HG03064 (cell line): Measurements from ENCODE around the gene CDX1.

Source experiments
- ATAC-seq: cut with Tn5 transposase; IDR thresholded peaks from one replicate; pipeline ENCODE4 v1.9.1; 2021; ENCODE audit warnings: low read depth; ENCODE audit not compliant: unreplicated experiment

The CDX1 gene

GRCh38 chr5:150161242-150162141 lies 5.1 kb upstream of the CDX1 start:
- ATAC-seq, result no peak

DNA sequence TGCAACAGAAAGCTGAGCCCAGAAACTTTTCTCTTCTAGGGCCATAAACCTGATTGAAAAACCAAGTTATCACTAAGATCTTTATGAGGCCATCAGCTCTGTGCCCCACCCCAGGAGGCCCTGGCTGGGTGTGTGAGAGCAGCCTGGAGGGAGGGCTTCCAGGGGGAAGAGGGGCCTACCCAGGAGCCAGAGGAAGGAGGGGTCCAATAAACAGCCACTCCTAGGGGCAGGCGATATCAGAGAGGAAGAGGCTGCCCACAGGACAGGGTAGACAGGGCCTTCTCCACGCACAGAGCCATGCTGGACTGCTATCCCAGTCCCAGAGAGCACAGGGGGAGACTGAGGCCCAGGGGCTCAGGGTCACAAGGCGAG lies 4.5 kb upstream of the CDX1 start:
- ATAC-seq, result no peak

- no peak for ATAC-seq
Measured at GRCh38 chr5:150163035-150163434, 3.5 kb upstream of the CDX1 start.

DNA sequence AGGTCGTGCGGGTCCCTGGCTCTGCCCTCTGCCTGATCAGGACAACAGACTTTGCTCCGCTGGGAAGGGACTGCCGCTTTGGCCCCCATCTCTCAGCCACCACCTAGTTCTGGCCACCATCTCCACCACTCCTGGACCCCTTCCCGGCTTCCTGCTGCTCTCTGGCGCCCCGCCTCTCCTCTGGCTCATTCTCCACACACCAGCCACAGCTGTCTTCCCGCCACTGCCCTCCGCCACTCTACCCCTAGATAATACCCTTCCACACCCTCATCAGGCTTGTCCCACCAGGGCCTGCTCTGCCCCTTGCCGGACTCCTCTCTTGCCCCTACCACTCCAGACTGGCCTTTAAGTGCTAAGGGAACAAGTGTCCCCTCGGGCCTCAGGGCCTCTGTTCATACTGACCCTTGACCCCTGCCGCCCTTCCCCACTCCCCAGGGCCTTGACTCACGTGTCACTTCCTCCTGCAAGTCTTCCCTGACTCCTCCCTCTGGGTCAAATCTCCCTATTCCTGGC lies 3.0 kb upstream of the CDX1 start:
- ATAC-seq, result no peak

- ATAC-seq, result no peak
Measured at GRCh38 chr5:150164211-150164980, 2.2 kb upstream of the CDX1 start.

- ATAC-seq, result no peak
Measured at GRCh38 chr5:150166037-150166649, 435 bp upstream of the CDX1 start.

GRCh38 chr5:150167512-150167850 lies 903 bp downstream of the CDX1 start:
- no peak for ATAC-seq

DNA sequence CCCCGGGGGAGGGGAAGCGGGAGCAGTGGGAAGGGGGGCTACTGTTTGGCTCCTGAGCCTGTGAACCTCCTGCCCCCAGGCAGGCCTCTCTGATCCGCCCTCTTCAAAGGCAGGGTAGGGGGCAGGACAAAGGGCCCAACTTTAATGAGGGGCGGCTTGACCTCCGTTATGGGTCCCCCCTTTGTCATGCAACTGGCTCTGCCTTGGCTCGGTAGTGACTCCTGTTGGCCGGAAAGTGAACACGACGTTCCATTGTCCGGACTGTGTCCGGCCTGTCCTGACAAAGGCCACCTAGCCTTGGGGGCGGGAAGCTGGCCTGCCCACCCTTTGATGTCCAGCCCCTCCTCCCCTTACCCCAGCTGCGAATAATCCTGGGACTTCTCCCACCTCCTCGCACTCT lies 1.3 kb downstream of the CDX1 start:
- no peak for ATAC-seq

GRCh38 chr5:150168864-150169263 lies 2.3 kb downstream of the CDX1 start:
- no peak for ATAC-seq

DNA sequence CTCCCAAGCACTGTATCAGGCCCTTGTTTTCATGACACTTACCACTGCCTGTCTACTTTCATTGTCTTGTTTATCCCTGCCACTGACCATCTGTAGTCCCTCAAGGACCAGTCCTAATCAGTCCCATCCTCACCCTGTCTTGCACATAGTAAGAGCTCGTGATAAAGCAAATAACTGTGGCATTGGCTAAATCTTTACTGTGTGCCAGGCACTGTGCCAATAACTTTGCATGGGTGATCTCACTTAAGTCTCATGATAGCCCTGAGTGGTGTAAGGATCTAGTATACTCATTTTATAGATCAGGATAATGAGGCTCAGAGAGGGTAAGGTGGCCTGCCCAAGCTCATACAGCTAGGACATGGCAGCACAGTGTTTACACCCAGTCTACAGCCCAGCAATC lies 5.6 kb downstream of the CDX1 start:
- ATAC-seq, result no peak

GRCh38 chr5:150172556-150172955 lies 6.0 kb downstream of the CDX1 start:
- no peak for ATAC-seq

DNA sequence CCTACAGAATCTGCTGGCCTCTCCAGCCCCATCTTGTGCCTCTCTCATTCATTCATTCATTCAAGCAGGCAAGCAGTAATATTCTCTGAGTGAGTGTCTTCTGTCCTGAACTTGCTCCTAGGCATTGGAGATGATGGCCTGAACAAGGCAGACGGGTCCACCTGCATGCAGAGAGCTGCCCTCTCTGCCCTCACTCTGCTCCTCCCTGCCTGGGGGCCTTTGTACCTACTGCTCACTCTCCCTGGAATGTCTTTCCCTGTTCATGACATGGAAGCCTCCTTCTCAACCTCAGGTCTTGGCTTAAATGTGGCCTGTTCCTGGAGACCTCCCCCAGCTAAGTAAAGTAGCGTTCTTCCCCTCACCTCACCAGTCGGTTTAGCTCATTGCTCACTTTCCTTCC lies 6.6 kb downstream of the CDX1 start:
- no peak for ATAC-seq

- no peak for ATAC-seq
Measured at GRCh38 chr5:150174285-150174684, 7.7 kb downstream of the CDX1 start.

DNA sequence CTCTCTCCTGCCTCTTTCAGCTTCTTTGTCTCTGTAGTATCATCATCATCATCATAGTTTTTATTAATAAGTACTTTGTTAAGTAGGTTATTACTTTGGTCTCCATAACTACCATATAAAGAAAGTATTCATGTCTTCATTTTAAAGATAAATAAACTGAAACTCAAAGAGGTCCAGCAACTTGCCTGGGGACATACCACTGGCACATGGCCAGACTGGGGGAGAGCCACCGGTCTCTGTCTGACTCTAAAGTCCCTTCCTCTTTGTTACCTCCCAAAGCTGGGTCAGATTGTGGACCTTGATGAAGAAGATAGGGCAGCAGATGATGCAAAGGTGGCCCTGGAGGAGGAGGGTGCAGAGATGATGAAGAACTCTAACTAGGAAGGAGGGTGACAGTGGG lies 8.5 kb downstream of the CDX1 start:
- ATAC-seq, result no peak

- ATAC-seq, result no peak
Measured at GRCh38 chr5:150175536-150175935, 9.0 kb downstream of the CDX1 start.

DNA sequence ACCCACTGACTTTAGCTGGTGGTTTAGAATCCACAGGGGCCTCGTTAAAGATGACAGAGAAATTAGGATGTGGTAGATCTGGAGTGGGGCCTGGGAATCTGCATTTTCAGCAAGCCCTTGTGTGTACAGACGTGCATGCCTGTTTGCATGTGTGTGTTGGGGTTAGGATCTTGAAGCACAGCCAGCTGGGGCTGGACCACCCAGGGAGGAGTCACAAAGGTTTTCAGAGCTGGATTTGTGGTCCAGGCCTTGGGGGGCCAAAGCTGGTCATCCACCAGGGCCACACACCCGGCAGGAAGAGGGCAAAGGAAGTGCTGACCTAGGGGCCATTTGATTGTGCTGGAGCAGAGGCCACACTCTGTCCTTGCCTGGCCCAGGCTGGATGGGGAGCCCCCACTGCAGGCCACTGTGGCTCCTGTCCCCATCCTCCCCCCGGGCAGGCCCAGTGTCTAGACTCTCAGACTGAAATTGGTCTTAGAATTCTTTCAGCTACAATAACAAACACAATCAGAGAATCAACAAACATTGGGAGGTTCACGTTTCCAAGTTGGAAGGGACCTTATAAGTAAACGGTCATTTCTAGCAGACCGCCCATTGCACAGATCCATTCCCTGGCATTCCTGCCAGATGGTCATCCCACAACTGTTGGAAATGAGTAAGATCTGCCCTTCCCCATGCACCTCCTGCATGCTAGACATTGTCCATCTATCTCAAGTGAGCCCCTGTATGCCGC lies 10.3 kb downstream of the CDX1 start:
- no peak for ATAC-seq

- no peak for ATAC-seq
Measured at GRCh38 chr5:150177721-150178120, 11.1 kb downstream of the CDX1 start.

GRCh38 chr5:150178262-150178661 lies 11.7 kb downstream of the CDX1 start:
- no peak for ATAC-seq

DNA sequence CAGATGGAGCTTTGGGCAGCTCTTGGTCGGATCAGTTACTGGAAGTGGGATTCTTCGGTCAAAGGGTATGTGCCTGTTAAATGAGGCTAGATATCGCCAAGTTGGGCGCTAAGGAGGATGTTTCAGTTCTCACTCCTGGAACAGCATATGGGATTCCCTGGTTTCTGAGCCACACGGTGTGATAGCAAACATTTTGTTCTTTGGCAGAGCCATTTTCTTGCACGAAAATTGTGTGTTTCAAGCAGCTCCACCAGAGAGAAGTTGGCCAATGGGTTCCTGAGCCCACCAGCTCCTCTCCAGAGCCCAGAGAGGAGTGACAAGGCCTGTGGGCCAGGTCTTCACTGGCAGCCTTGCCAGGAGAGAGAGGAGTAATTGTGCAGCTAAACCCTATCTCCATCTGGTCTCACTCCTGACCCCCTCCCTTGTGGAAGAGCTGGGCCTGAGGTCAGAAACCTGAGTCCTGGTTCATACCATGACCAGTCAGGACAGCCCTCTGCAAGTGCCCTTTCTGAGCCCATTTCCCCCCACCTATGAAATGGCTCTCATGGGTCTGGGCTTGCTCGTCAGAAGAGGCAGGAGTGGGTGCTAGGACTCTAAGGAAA lies 12.5 kb downstream of the CDX1 start:
- no peak for ATAC-seq
